IMR-90 (cell line): ENCODE results near the gene CIT. TPM values are rescaled to one million over a fixed set of nuclear protein-coding genes. Genes with fewer than 3 reads are reported as not detected.

ENCODE experiments used
- ATAC-seq: fragments of 200-7000 bp; cut with Tn5 transposase; 2 replicates; pipeline ENCODE4 v1.9.1; 2020; ENCODE audit warnings: low read depth, mild to moderate bottlenecking, moderate library complexity
- BruUV-seq: library from RNA; stranded (reverse); fragments of 400-500 nt; replicated peaks from 2 replicates; lab custom pipeline; 2021; lab: Mats Ljungman, UMichigan
- CTCF ChIA-PET: fragments of 300-600 bp; formaldehyde crosslinking; extraction: SDS; loops from one replicate; lab custom pipeline; 2021; ENCODE audit warnings: antibody characterized with exemption; lab: Yijun Ruan, JAX
- POLR2A ChIA-PET: fragments of 300-600 bp; sonication (Branson Sonifier 250); formaldehyde crosslinking; loops from one replicate; lab custom pipeline; 2022; ENCODE audit warnings: antibody characterized with exemption; ENCODE audit not compliant: unreplicated experiment; lab: Charles Lee
- DNase-seq: peaks from one replicate; pipeline ENCODE4 v3.0.0; 2013
- H2AFZ ChIP-seq: replicated peaks from 2 replicates; pipeline ENCODE3; 2013; ENCODE audit warnings: low read length, mild to moderate bottlenecking; ENCODE audit not compliant: poor library complexity
- H2AK5ac ChIP-seq: 2 replicates; pipeline ENCODE4 v1.6.1; 2013; ENCODE audit warnings: low read depth, low read length, inconsistent platforms
- H2AK9ac ChIP-seq: replicated peaks from 2 replicates; pipeline ENCODE3; 2013; ENCODE audit warnings: mild to moderate bottlenecking, low read depth, low read length, moderate library complexity; ENCODE audit not compliant: poor library complexity
- H2BK120ac ChIP-seq: 2 replicates; pipeline ENCODE4 v1.6.1; 2013; ENCODE audit warnings: low read depth, low read length, inconsistent platforms
- H2BK15ac ChIP-seq: 3 replicates; pipeline ENCODE4 v1.6.1; 2013; ENCODE audit warnings: low read depth, low read length, inconsistent platforms
- H2BK20ac ChIP-seq: 2 replicates; pipeline ENCODE4 v1.6.1; 2013; ENCODE audit warnings: low read depth, mild to moderate bottlenecking, inconsistent platforms, low read length, moderate library complexity
- H2BK5ac ChIP-seq: 2 replicates; pipeline ENCODE4 v1.6.1; 2013; ENCODE audit warnings: mild to moderate bottlenecking, low read depth, low read length, inconsistent platforms; ENCODE audit not compliant: poor library complexity, severe bottlenecking
- H3K14ac ChIP-seq: replicated peaks from 2 replicates; pipeline ENCODE4 v1.6.1; 2013; ENCODE audit warnings: low read depth, low read length, inconsistent platforms
- H3K18ac ChIP-seq: 2 replicates; pipeline ENCODE4 v1.6.1; 2013; ENCODE audit warnings: low read depth, low read length, control low read depth
- H3K23ac ChIP-seq: 2 replicates; pipeline ENCODE4 v1.6.1; 2013; ENCODE audit warnings: low read depth, low read length, inconsistent platforms
- H3K27ac ChIP-seq: 2 replicates; pipeline ENCODE4 v1.5.1; 2013; ENCODE audit warnings: mild to moderate bottlenecking, control low read depth, low read length; ENCODE audit not compliant: insufficient read depth
- H3K27me3 ChIP-seq: 2 replicates; pipeline ENCODE4 v1.6.1; 2013; ENCODE audit warnings: low read length; ENCODE audit not compliant: control insufficient read depth, insufficient read depth
- H3K36me3 ChIP-seq: 2 replicates; pipeline ENCODE4 v1.6.1; 2013; ENCODE audit warnings: low read length, mixed read lengths; ENCODE audit not compliant: control insufficient read depth, insufficient read depth
- H3K4ac ChIP-seq: 2 replicates; pipeline ENCODE4 v1.6.1; 2013; ENCODE audit warnings: low read depth, low read length, inconsistent platforms
- H3K4me1 ChIP-seq: 2 replicates; pipeline ENCODE4 v1.6.1; 2013; ENCODE audit warnings: low read length, mixed read lengths; ENCODE audit not compliant: control insufficient read depth, insufficient read depth
- H3K4me2 ChIP-seq: 2 replicates; pipeline ENCODE4 v1.6.1; 2013; ENCODE audit warnings: low read depth, mild to moderate bottlenecking, control low read depth, low read length, moderate library complexity
- H3K4me3 ChIP-seq: 2 replicates; pipeline ENCODE4 v1.5.1; 2013; ENCODE audit warnings: low read depth, mild to moderate bottlenecking, control low read depth, low read length, moderate library complexity; ENCODE audit not compliant: insufficient read depth
- H3K56ac ChIP-seq: 2 replicates; pipeline ENCODE4 v1.6.1; 2013; ENCODE audit warnings: low read length, inconsistent platforms; ENCODE audit not compliant: insufficient read depth; ENCODE audit errors: extremely low read depth
- H3K79me1 ChIP-seq, 2 experiments: 2 replicates each; pipeline ENCODE4 v1.6.1; 2013; ENCODE audit warnings: low read length in 2 of 2, inconsistent platforms in 1 of 2, low read depth in 1 of 2
- H3K9ac ChIP-seq: 2 replicates; pipeline ENCODE4 v1.6.1; 2013; ENCODE audit warnings: low read depth, low read length, control low read depth
- H3K9me1 ChIP-seq: 2 replicates; pipeline ENCODE4 v1.6.1; 2013; ENCODE audit warnings: low read length, inconsistent platforms; ENCODE audit not compliant: insufficient read depth
- H3K9me3 ChIP-seq: 2 replicates; pipeline ENCODE4 v1.6.1; 2013; ENCODE audit warnings: low read length; ENCODE audit not compliant: control insufficient read depth, insufficient read depth
- H4K20me1 ChIP-seq: 2 replicates; pipeline ENCODE4 v1.6.1; 2013; ENCODE audit warnings: low read length, inconsistent platforms; ENCODE audit not compliant: insufficient read depth
- H4K5ac ChIP-seq: 2 replicates; pipeline ENCODE4 v1.6.1; 2013; ENCODE audit warnings: mild to moderate bottlenecking, low read depth, low read length, control low read depth
- H4K8ac ChIP-seq, 2 experiments: 2 replicates each; pipeline ENCODE4 v1.6.1; 2013; ENCODE audit warnings: low read depth in 2 of 2, low read length in 2 of 2, control low read depth in 1 of 2, inconsistent platforms in 1 of 2
- H4K91ac ChIP-seq: 2 replicates; pipeline ENCODE4 v1.6.1; 2013; ENCODE audit warnings: low read depth, low read length, inconsistent platforms; ENCODE audit not compliant: insufficient read depth
- CHD1 ChIP-seq: IDR thresholded peaks from 2 replicates; pipeline ENCODE4 v1.6.1; 2012; ENCODE audit warnings: low read depth, low read length, improper control_type of control experiment
- FOS ChIP-seq: fragments of 150-350 bp; IDR thresholded peaks from 2 replicates; pipeline ENCODE4 v1.6.1; 2016; ENCODE audit warnings: low read depth, low read length
- MAFK ChIP-seq: IDR thresholded peaks from 2 replicates; pipeline ENCODE4 v1.6.1; 2012; ENCODE audit warnings: low read depth, low read length, improper control_type of control experiment
- MAZ ChIP-seq: IDR thresholded peaks from 2 replicates; pipeline ENCODE4 v1.6.1; 2012; ENCODE audit warnings: low read depth, mild to moderate bottlenecking, low read length, improper control_type of control experiment, moderate library complexity, borderline replicate concordance
- MXI1 ChIP-seq: IDR thresholded peaks from 2 replicates; pipeline ENCODE4 v1.6.1; 2012; ENCODE audit warnings: low read depth, mild to moderate bottlenecking, low read length, moderate library complexity, borderline replicate concordance
- NFE2L2 ChIP-seq: fragments of 150-350 bp; IDR thresholded peaks from 2 replicates; pipeline ENCODE4 v1.6.1; 2016; ENCODE audit warnings: low read depth, mild to moderate bottlenecking, low read length
- POLR2A ChIP-seq: IDR thresholded peaks from 2 replicates; pipeline ENCODE4 v1.6.1; 2012; ENCODE audit warnings: mild to moderate bottlenecking, low read depth, low read length
- RAD21 ChIP-seq: IDR thresholded peaks from 2 replicates; pipeline ENCODE4 v1.6.1; 2012; ENCODE audit warnings: low read length, improper control_type of control experiment
- RCOR1 ChIP-seq: IDR thresholded peaks from 2 replicates; pipeline ENCODE4 v1.6.1; 2012; ENCODE audit warnings: mild to moderate bottlenecking, low read length, improper control_type of control experiment; ENCODE audit not compliant: insufficient replicate concordance
- SMC3 ChIP-seq: fragments of 150-350 bp; IDR thresholded peaks from 2 replicates; pipeline ENCODE4 v1.6.1; 2016; ENCODE audit warnings: low read depth, mild to moderate bottlenecking, antibody characterized with exemption, low read length, moderate library complexity
- WGBS, 2 experiments: methylation state at CpG; one replicate each; pipeline versions ENCODE4 v1.1.5 to v1.1.7; 2013; ENCODE audit warnings: missing lambda C conversion rate in 2 of 2; ENCODE audit not compliant: insufficient read length in 1 of 2; ENCODE audit errors: extremely low coverage in 2 of 2; 5-methylcytosine and 5-hydroxymethylcytosine counted together
- dilution Hi-C: fragments of 300-500 bp; cut with HindIII; formaldehyde crosslinking; loops from one replicate; pipeline ENCODE4 v1.14.3; 2018; ENCODE audit warnings: low sequenced_read_pairs; ENCODE audit not compliant: unreplicated experiment
- in situ Hi-C: fragments of 300-500 bp; cut with MboI; formaldehyde crosslinking; loops from 3 replicates; pipeline ENCODE4 v1.14.3; 2019; ENCODE audit warnings: low sequenced_read_pairs, inconsistent platforms, mixed read lengths
- intact Hi-C: fragments of 100-400 bp; cut with micrococcal nuclease; formaldehyde crosslinking; loops from 2 replicates; pipeline ENCODE4 v1.10.0; 2022
- polyA plus RNA-seq, 3 experiments: library from polyadenylated mRNA; depleted of rRNA; stranded (reverse); fragments of >200 nt; gene quantifications; 2 replicates each; pipeline ENCODE4 v1.2.3, GENCODE V29; 2012; ENCODE audit warnings: low replicate concordance in 1 of 3
- total RNA-seq: library from RNA; depleted of rRNA; stranded (reverse); fragments of >200 nt; gene quantifications from 2 replicates; pipeline ENCODE4 v1.2.3, GENCODE V29; 2012
- TF ChIP-seq, protein P1 (sequence below): fragments of 150-350 bp; IDR thresholded peaks from 2 replicates; pipeline ENCODE4 v1.6.1; 2017; ENCODE audit warnings: mild to moderate bottlenecking, antibody characterized with exemption, low read length, low read depth
- TF ChIP-seq, protein P2 (sequence below): fragments of 150-350 bp; IDR thresholded peaks from 2 replicates; pipeline ENCODE4 v1.6.1; 2016; ENCODE audit warnings: low read depth, mild to moderate bottlenecking, low read length, moderate library complexity, borderline replicate concordance

CIT gene
- total and polyA plus RNA-seq, 2 of the 4 experiments (the other 2 are of a cell fraction): 13.1 to 21.0 TPM

- ChIA-PET POLR2A (no interaction called here), CTCF (no interaction called here)
- dilution Hi-C loops: no loop called here
- no peak for ATAC-seq
- peaks cover 12% of the 10 kb centered on the region for H3K36me3 ChIP-seq
- H2BK20ac ChIP-seq: no peak overlapping the region; the same call in 1 of the 2 replicates
- H3K9me1 ChIP-seq: no peaks in the 10 kb centered on the region
- no peak overlapping the region for H2BK15ac ChIP-seq
- H4K8ac ChIP-seq: no peak overlapping the region
- H3K79me1 ChIP-seq: no peaks in the 10 kb centered on the region
- no peak overlapping the region for H3K18ac ChIP-seq
- no peak for DNase-seq
- H2BK5ac ChIP-seq: no peak overlapping the region
- BruUV-seq: no TSS peak
- no peaks in the 10 kb centered on the region for H3K4me1 ChIP-seq
- no peak overlapping the region for H2AK5ac ChIP-seq
- no peak overlapping the region for H4K91ac ChIP-seq
- no peak overlapping the region for H3K4ac ChIP-seq
- H3K9ac ChIP-seq: no peak overlapping the region
- H3K4me3 ChIP-seq: no peak overlapping the region
- no peak overlapping the region for H4K5ac ChIP-seq
- TF ChIP-seq SMC3: no peak
- no peak for TF ChIP-seq RCOR1
- no peak for TF ChIP-seq NFE2L2
- no peak for TF ChIP-seq POLR2A
- TF ChIP-seq RAD21: no peak
- TF ChIP-seq, protein P1, sequence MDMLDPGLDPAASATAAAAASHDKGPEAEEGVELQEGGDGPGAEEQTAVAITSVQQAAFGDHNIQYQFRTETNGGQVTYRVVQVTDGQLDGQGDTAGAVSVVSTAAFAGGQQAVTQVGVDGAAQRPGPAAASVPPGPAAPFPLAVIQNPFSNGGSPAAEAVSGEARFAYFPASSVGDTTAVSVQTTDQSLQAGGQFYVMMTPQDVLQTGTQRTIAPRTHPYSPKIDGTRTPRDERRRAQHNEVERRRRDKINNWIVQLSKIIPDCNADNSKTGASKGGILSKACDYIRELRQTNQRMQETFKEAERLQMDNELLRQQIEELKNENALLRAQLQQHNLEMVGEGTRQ: no peak
- no peak for TF ChIP-seq MXI1
- no peak for TF ChIP-seq MAFK
- TF ChIP-seq, protein P2, sequence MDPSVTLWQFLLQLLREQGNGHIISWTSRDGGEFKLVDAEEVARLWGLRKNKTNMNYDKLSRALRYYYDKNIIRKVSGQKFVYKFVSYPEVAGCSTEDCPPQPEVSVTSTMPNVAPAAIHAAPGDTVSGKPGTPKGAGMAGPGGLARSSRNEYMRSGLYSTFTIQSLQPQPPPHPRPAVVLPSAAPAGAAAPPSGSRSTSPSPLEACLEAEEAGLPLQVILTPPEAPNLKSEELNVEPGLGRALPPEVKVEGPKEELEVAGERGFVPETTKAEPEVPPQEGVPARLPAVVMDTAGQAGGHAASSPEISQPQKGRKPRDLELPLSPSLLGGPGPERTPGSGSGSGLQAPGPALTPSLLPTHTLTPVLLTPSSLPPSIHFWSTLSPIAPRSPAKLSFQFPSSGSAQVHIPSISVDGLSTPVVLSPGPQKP: no peak
- no peak for TF ChIP-seq CHD1
- no peak for TF ChIP-seq MAZ
- no peak for TF ChIP-seq FOS
- no peaks in the 10 kb centered on the region for H4K20me1 ChIP-seq
- H3K4me2 ChIP-seq: no peak overlapping the region
- H2AK9ac ChIP-seq: no peak overlapping the region
- 95% methylated on average over 4 of the region's 13 CpGs; no CpG with 5 or more reads in 1 of the 2 experiments for WGBS, 2 experiments
- no peak overlapping the region for H2BK120ac ChIP-seq
- no peak overlapping the region for H3K14ac ChIP-seq
- no peak overlapping the region for H3K23ac ChIP-seq
- no peaks in the 10 kb centered on the region for H3K27me3 ChIP-seq
- no peaks in the 10 kb centered on the region for H3K9me3 ChIP-seq
- H3K27ac ChIP-seq: no peak overlapping the region
- intact Hi-C loops: no loop called here
- in situ Hi-C loops: no loop called here
- H3K56ac ChIP-seq: no peak overlapping the region
- no peak overlapping the region for H2AFZ ChIP-seq
Measured at GRCh38 chr12:119730381-119730780, 146.7 kb downstream of the CIT start.
